CD4-positive, alpha-beta memory T cell (primary cell): Measurements from ENCODE around the gene LRIG1. TPM values are rescaled to one million over a fixed set of nuclear protein-coding genes. Genes with fewer than 3 reads are reported as not detected.
A peak's percentile ranks its signal among the peaks of the same experiment; 100 is the strongest.

Experiments
- CTCF ChIA-PET: fragments of 350-600 bp; sonication (Branson Sonifier 250); formaldehyde crosslinking; loops from one replicate; lab custom pipeline; 2021; ENCODE audit warnings: inconsistent platforms; ENCODE audit not compliant: partially characterized antibody; lab: Charles Lee
- POLR2A ChIA-PET: fragments of 350-600 bp; sonication (Branson Sonifier 250); formaldehyde crosslinking; loops from one replicate; lab custom pipeline; 2021; ENCODE audit not compliant: partially characterized antibody; lab: Charles Lee
- DNase-seq, 5 donors: peaks; one replicate each; pipeline versions ENCODE4 v3.0.0 to v3.0.0-alpha.2; 2020 to 2022; ENCODE audit warnings: mixed read lengths in 1 of 5
- H3K27ac ChIP-seq: one replicate; pipeline ENCODE4 v1.7.0; 2013; ENCODE audit warnings: low read depth, low read length
- H3K27me3 ChIP-seq: 2 replicates; pipeline ENCODE4 v1.7.0; 2013; ENCODE audit warnings: mild to moderate bottlenecking, low read length, moderate library complexity; ENCODE audit not compliant: insufficient read depth
- H3K36me3 ChIP-seq: 2 replicates; pipeline ENCODE4 v1.7.0; 2013; ENCODE audit warnings: mild to moderate bottlenecking, low read length, moderate library complexity; ENCODE audit not compliant: insufficient read depth
- H3K4me1 ChIP-seq: 2 replicates; pipeline ENCODE4 v1.7.0; 2013; ENCODE audit warnings: mild to moderate bottlenecking, low read length, moderate library complexity; ENCODE audit not compliant: insufficient read depth
- H3K4me3 ChIP-seq, 2 donors: one replicate each; pipeline ENCODE4 v1.7.0; 2013; ENCODE audit warnings: low read length in 2 of 2, mild to moderate bottlenecking in 1 of 2
- H3K9me3 ChIP-seq, 2 donors: one replicate each; pipeline ENCODE4 v1.7.0; 2013; ENCODE audit warnings: low read length in 2 of 2, control low read depth in 1 of 2; ENCODE audit not compliant: control insufficient read depth in 1 of 2
- H3K27ac Mint-ChIP-seq, 7 donors: one replicate each; pipeline ENCODE4 v1.8.0; 2020 to 2021; ENCODE audit warnings: mixed read lengths in 7 of 7, mild to moderate bottlenecking in 6 of 7, inconsistent platforms in 3 of 7, moderate library complexity in 3 of 7
- H3K27me3 Mint-ChIP-seq, 2 donors: one replicate each; pipeline ENCODE4 v1.8.0; 2020 to 2021; ENCODE audit warnings: mixed read lengths in 2 of 2
- H3K36me3 Mint-ChIP-seq, 2 donors: one replicate each; pipeline ENCODE4 v1.8.0; 2020 to 2021; ENCODE audit warnings: mixed read lengths in 2 of 2, inconsistent platforms in 1 of 2, mild to moderate bottlenecking in 1 of 2
- H3K4me1 Mint-ChIP-seq, 4 donors: one replicate each; pipeline ENCODE4 v1.8.0; 2020 to 2021; ENCODE audit warnings: mixed read lengths in 4 of 4, mild to moderate bottlenecking in 1 of 4
- H3K4me3 Mint-ChIP-seq, 8 donors: one replicate each; pipeline ENCODE4 v1.8.0; 2020 to 2021; ENCODE audit warnings: mixed read lengths in 8 of 8, mild to moderate bottlenecking in 7 of 8, moderate library complexity in 6 of 8, inconsistent platforms in 3 of 8
- H3K9me3 Mint-ChIP-seq, 8 donors: one replicate each; pipeline ENCODE4 v1.8.0; 2020 to 2021; ENCODE audit warnings: mixed read lengths in 8 of 8, mild to moderate bottlenecking in 5 of 8, inconsistent platforms in 3 of 8, moderate library complexity in 1 of 8
- intact Hi-C: fragments of 100-400 bp; cut with micrococcal nuclease; formaldehyde crosslinking; loops from one replicate; pipeline ENCODE4 v1.15.1; 2023
- polyA plus RNA-seq, 2 donors: library from polyadenylated mRNA; unstranded; fragments of 300-500 nt; fragmentation: Illumina TruSeq; gene quantifications; one replicate each; pipeline ENCODE4 v1.2.3, GENCODE V29; 2021
- total RNA-seq, 2 experiments: library from RNA; stranded (reverse); gene quantifications; one replicate each; pipeline ENCODE4 v1.2.3, GENCODE V29; 2021

The LRIG1 gene
- total and polyA plus RNA-seq, 4 experiments from 2014 or later = 28.6 to 71.7 (median 62.4) TPM

- Mint-ChIP-seq H3K9me3 (no peaks in the 10 kb centered on the region), H3K4me3 (peak overlapping the region; percentile 76 to 92 (median 78)), H3K27ac (peak overlapping the region; percentile 80 to 95 (median 89)), H3K36me3 (peaks cover 2 to 4% of the 10 kb centered on the region in 2 donors), H3K4me1 (peaks cover 34 to 81% (median 56%) of the 10 kb centered on the region in 4 donors), H3K27me3 (no peaks in the 10 kb centered on the region)
- Histone ChIP-seq H3K36me3 (no peaks in the 10 kb centered on the region), H3K27ac (peak overlapping the region; percentile 23), H3K9me3 (no peaks in the 10 kb centered on the region), H3K27me3 (no peaks in the 10 kb centered on the region), H3K4me3 (peak overlapping the region; percentile 44 to 48), H3K4me1 (peaks cover 96% of the 10 kb centered on the region)
- DNase-seq = peak in 1 of 5 donors; percentile 37
- ChIA-PET CTCF (interaction anchor here (1.4 to 3.1 kb wide), 6 partner anchors 9 to 87 kb away, joined by 3 to 17 read pairs (median 5); no protein-coding TSS in a partner anchor), POLR2A (interaction anchor here (0.6 to 5.0 kb wide), 8 partner anchors 11 to 183 kb away, joined by 3 to 61 read pairs (median 3); partner anchors contain the start of gene LRIG1)
- intact Hi-C loops = loop anchor here (1.0 to 5.0 kb wide), 4 partner anchors 9 to 74 kb away; no protein-coding TSS in a partner anchor
Observed at GRCh38 chr3:66481071-66482017, 19.5 kb downstream of the LRIG1 start.

- Histone ChIP-seq H3K27ac (peak overlapping the region; percentile 23), H3K4me3 (peak overlapping the region in 1 of 2 donors; percentile 48), H3K27me3 (no peaks in the 10 kb centered on the region), H3K9me3 (no peaks in the 10 kb centered on the region), H3K4me1 (peaks cover 95% of the 10 kb centered on the region), H3K36me3 (no peaks in the 10 kb centered on the region)
- peak overlapping the region; percentile 76 to 92 (median 78) for H3K4me3 Mint-ChIP-seq
- CTCF ChIA-PET = interaction anchor here (1.4 to 1.7 kb wide), 4 partner anchors 10 to 86 kb away, joined by 3 to 6 read pairs (median 4); no protein-coding TSS in a partner anchor
- peak overlapping the region; percentile 80 to 95 (median 89) for H3K27ac Mint-ChIP-seq
- H3K4me1 Mint-ChIP-seq = peaks cover 27 to 75% (median 50%) of the 10 kb centered on the region in 4 donors
- no peaks in the 10 kb centered on the region for H3K9me3 Mint-ChIP-seq
- POLR2A ChIA-PET = interaction anchor here (0.6 to 5.0 kb wide), 5 partner anchors 12 to 183 kb away, joined by 3 to 61 read pairs (median 3); partner anchors contain the start of gene LRIG1
- intact Hi-C loops = loop anchor here (1.0 to 5.0 kb wide), 4 partner anchors 8 to 73 kb away; no protein-coding TSS in a partner anchor
- H3K36me3 Mint-ChIP-seq = peaks cover 2 to 4% of the 10 kb centered on the region in 2 donors
- DNase-seq = peak; percentile 62 to 80 (median 65)
- no peaks in the 10 kb centered on the region for H3K27me3 Mint-ChIP-seq
Observed at GRCh38 chr3:66480666-66481065, 20.2 kb downstream of the LRIG1 start.

- H3K4me1 ChIP-seq = peaks cover 99% of the 10 kb centered on the region
Observed at GRCh38 chr3:66479532-66479947, 21.3 kb downstream of the LRIG1 start.

GRCh38 chr3:66478960-66479359 is 21.9 kb downstream of the LRIG1 start:
- CTCF ChIA-PET = interaction anchor here (0.5 to 1.5 kb wide), 3 partner anchors 11 to 72 kb away, joined by 3 to 5 read pairs (median 3); no protein-coding TSS in a partner anchor
- Histone ChIP-seq H3K4me3 (no peak overlapping the region), H3K27ac (no peak overlapping the region), H3K9me3 (no peaks in the 10 kb centered on the region), H3K4me1 (peaks cover 98% of the 10 kb centered on the region), H3K36me3 (no peaks in the 10 kb centered on the region), H3K27me3 (no peaks in the 10 kb centered on the region)
- Mint-ChIP-seq H3K4me1 (peaks cover 13 to 66% (median 38%) of the 10 kb centered on the region in 4 donors), H3K27me3 (no peaks in the 10 kb centered on the region), H3K36me3 (peaks cover 0 to 2% of the 10 kb centered on the region in 2 donors), H3K4me3 (peak overlapping the region in 5 of 8 donors; percentile 10 to 62 (median 27)), H3K9me3 (no peaks in the 10 kb centered on the region), H3K27ac (peak overlapping the region in 3 of 7 donors; percentile 42 to 86 (median 72))
- intact Hi-C loops = no loop called here
- no peak for DNase-seq
- POLR2A ChIA-PET = interaction anchor here (1.0 to 1.3 kb wide), 2 partner anchors 12 to 14 kb away, joined by 6 to 8 read pairs; no protein-coding TSS in a partner anchor

More at GRCh38 chr3:66479532-66479947, 21.3 kb downstream of the LRIG1 start:
- Mint-ChIP-seq H3K27ac (peak overlapping the region in 4 of 7 donors; percentile 0 to 94 (median 58)), H3K9me3 (no peaks in the 10 kb centered on the region), H3K4me1 (peaks cover 19 to 69% (median 42%) of the 10 kb centered on the region in 4 donors), H3K4me3 (peak overlapping the region in 4 of 8 donors; percentile 27 to 62 (median 53)), H3K36me3 (peaks cover 2 to 4% of the 10 kb centered on the region in 2 donors), H3K27me3 (no peaks in the 10 kb centered on the region)
- Histone ChIP-seq H3K27me3 (no peaks in the 10 kb centered on the region), H3K36me3 (no peaks in the 10 kb centered on the region), H3K9me3 (no peaks in the 10 kb centered on the region), H3K27ac (no peak overlapping the region), H3K4me3 (no peak overlapping the region)
- POLR2A ChIA-PET = interaction anchor here (1.0 to 1.3 kb wide), 2 partner anchors 11 to 13 kb away, joined by 6 to 8 read pairs; no protein-coding TSS in a partner anchor
- intact Hi-C loops = no loop called here
- no peak for DNase-seq
- CTCF ChIA-PET = interaction anchor here (1.3 to 1.5 kb wide), 2 partner anchors 11 to 72 kb away, joined by 3 to 5 read pairs; no protein-coding TSS in a partner anchor

GRCh38 chr3:66477856-66478255 is 23.0 kb downstream of the LRIG1 start:
- intact Hi-C loops = no loop called here
- Histone ChIP-seq H3K36me3 (no peaks in the 10 kb centered on the region), H3K27ac (no peak overlapping the region), H3K27me3 (no peaks in the 10 kb centered on the region), H3K9me3 (no peaks in the 10 kb centered on the region), H3K4me3 (no peak overlapping the region), H3K4me1 (peaks cover 98% of the 10 kb centered on the region)
- ChIA-PET POLR2A (no interaction called here), CTCF (interaction anchor here (1.0 kb wide), 1 partner anchor 9 kb away, joined by 3 read pairs; no protein-coding TSS in a partner anchor)
- Mint-ChIP-seq H3K4me1 (peaks cover 2 to 64% (median 32%) of the 10 kb centered on the region in 4 donors), H3K4me3 (peak overlapping the region in 1 of 8 donors; percentile 13), H3K36me3 (peaks cover 0 to 2% of the 10 kb centered on the region in 2 donors), H3K9me3 (no peaks in the 10 kb centered on the region), H3K27ac (peak overlapping the region in 2 of 7 donors; percentile 4 to 86), H3K27me3 (no peaks in the 10 kb centered on the region)
- no peak for DNase-seq

GRCh38 chr3:66476852-66477381 is 23.9 kb downstream of the LRIG1 start:
- no peaks in the 10 kb centered on the region for H3K36me3 ChIP-seq
- no peak overlapping the region for H3K4me3 Mint-ChIP-seq
- intact Hi-C loops = no loop called here
- ChIA-PET CTCF (interaction anchor here (0.7 kb wide), 1 partner anchor 69 kb away, joined by 3 read pairs; no protein-coding TSS in a partner anchor), POLR2A (interaction anchor here (1.1 kb wide), 1 partner anchor 9 kb away, joined by 3 read pairs; no protein-coding TSS in a partner anchor)
- H3K9me3 ChIP-seq = no peaks in the 10 kb centered on the region
- no peak overlapping the region for H3K4me3 ChIP-seq
- peaks cover 0 to 2% of the 10 kb centered on the region in 2 donors for H3K36me3 Mint-ChIP-seq
- H3K27ac ChIP-seq = no peak overlapping the region
- H3K27me3 Mint-ChIP-seq = no peaks in the 10 kb centered on the region
- no peaks in the 10 kb centered on the region for H3K9me3 Mint-ChIP-seq
- no peak for DNase-seq
- no peaks in the 10 kb centered on the region for H3K27me3 ChIP-seq
- H3K4me1 ChIP-seq = peaks cover 98% of the 10 kb centered on the region
- peaks cover 0 to 64% (median 31%) of the 10 kb centered on the region in 4 donors for H3K4me1 Mint-ChIP-seq
- H3K27ac Mint-ChIP-seq = peak overlapping the region in 2 of 7 donors; percentile 13 to 86
